SK-N-SH (cell line): Measurements from ENCODE around the gene NRP2. TPM values are rescaled to one million over a fixed set of nuclear protein-coding genes. Genes with fewer than 3 reads are reported as not detected.

Experiments
- CTCF ChIA-PET: fragments of 300-600, 350-600 bp; formaldehyde crosslinking; extraction: SDS; loops from one replicate; lab custom pipeline; 2021; lab: Yijun Ruan, JAX
- POLR2A ChIA-PET: fragments of 350-600 bp; sonication (Branson Sonifier 250); formaldehyde crosslinking; extraction: SDS; loops from one replicate; lab custom pipeline; 2020; ENCODE audit warnings: antibody characterized with exemption, inconsistent platforms; lab: Yijun Ruan, JAX
- DNase-seq: peaks from one replicate; pipeline ENCODE4 v3.0.0; 2012
- H2AFZ ChIP-seq: fragments of 200-600 bp; sonication (generic); 2 replicates; pipeline ENCODE4 v1.8.1; 2016; ENCODE audit warnings: antibody characterized with exemption, mild to moderate bottlenecking, low read depth
- H3F3A ChIP-seq: fragments of 200-600 bp; sonication (generic); replicated peaks from 2 replicates; pipeline ENCODE3; 2016; ENCODE audit warnings: antibody characterized with exemption, mild to moderate bottlenecking; ENCODE audit not compliant: insufficient read depth
- H3K27ac ChIP-seq, 2 experiments: fragments of 200-500 bp in 1 of 2; fragments of 200-600 bp in 1 of 2; sonication (Bioruptor generic) in 1 of 2; sonication (generic), shearing (Covaris generic) in 1 of 2; 2 replicates each; pipeline versions ENCODE4 v1.5.1 to v1.6.1; 2014 to 2016; ENCODE audit warnings: low read depth in 2 of 2, inconsistent platforms in 1 of 2, low read length in 1 of 2, mild to moderate bottlenecking in 1 of 2, mixed read lengths in 1 of 2
- H3K27me3 ChIP-seq: fragments of 200-600 bp; sonication (generic), shearing (Covaris generic); 2 replicates; pipeline ENCODE4 v1.6.1; 2016; ENCODE audit warnings: mixed run types; ENCODE audit not compliant: insufficient read depth
- H3K36me3 ChIP-seq, 2 experiments: fragments of 200-500 bp in 1 of 2; fragments of 200-600 bp in 1 of 2; sonication (Bioruptor generic) in 1 of 2; sonication (generic) in 1 of 2; replicated peaks in 1 of 2; 2 replicates each; pipeline versions ENCODE3 to v1.5.1; 2014 to 2016; ENCODE audit warnings: low read length in 1 of 2, mild to moderate bottlenecking in 1 of 2; ENCODE audit not compliant: insufficient read depth in 2 of 2, control insufficient read depth in 1 of 2
- H3K4me1 ChIP-seq, 2 experiments: fragments of 200-500 bp in 1 of 2; fragments of 200-600 bp in 1 of 2; sonication (Bioruptor generic) in 1 of 2; sonication (generic), shearing (Covaris generic) in 1 of 2; 2 replicates each; pipeline versions ENCODE4 v1.5.1 to v1.6.1; 2014 to 2016; ENCODE audit warnings: low read depth in 1 of 2, low read length in 1 of 2, mixed run types in 1 of 2; ENCODE audit not compliant: insufficient read depth in 2 of 2, control insufficient read depth in 1 of 2
- H3K4me2 ChIP-seq: fragments of 200-600 bp; sonication (generic), shearing (Covaris generic); 2 replicates; pipeline ENCODE4 v1.6.1; 2017; ENCODE audit warnings: mixed run types
- H3K4me3 ChIP-seq, 2 experiments: fragments of 200-500 bp in 1 of 2; fragments of 200-600 bp in 1 of 2; sonication (Bioruptor generic) in 1 of 2; sonication (generic), shearing (Covaris generic) in 1 of 2; 2 replicates each; pipeline versions ENCODE4 v1.5.1 to v1.8.1; 2014 to 2016; ENCODE audit warnings: low read depth in 2 of 2, inconsistent platforms in 1 of 2, low read length in 1 of 2, mild to moderate bottlenecking in 1 of 2, mixed read lengths in 1 of 2, moderate library complexity in 1 of 2
- H3K79me2 ChIP-seq: fragments of 200-600 bp; sonication (generic); 2 replicates; pipeline ENCODE4 v1.8.1; 2017; ENCODE audit warnings: mild to moderate bottlenecking; ENCODE audit not compliant: insufficient read depth
- H3K9ac ChIP-seq: fragments of 200-600 bp; sonication (generic); 2 replicates; pipeline ENCODE4 v1.6.1; 2017; ENCODE audit warnings: mixed run types
- H3K9me2 ChIP-seq: fragments of 200-600 bp; sonication (generic); 2 replicates; pipeline ENCODE4 v1.6.1; 2017; ENCODE audit warnings: mixed run types
- H3K9me3 ChIP-seq: fragments of 200-600 bp; sonication (generic); 2 replicates; pipeline ENCODE4 v1.6.1; 2017; ENCODE audit warnings: mixed run types, mild to moderate bottlenecking, moderate library complexity
- H4K20me1 ChIP-seq: fragments of 200-600 bp; sonication (generic); 2 replicates; pipeline ENCODE4 v1.6.1; 2017; ENCODE audit warnings: mild to moderate bottlenecking, mixed run types; ENCODE audit not compliant: insufficient read depth
- EP300 ChIP-seq, 2 experiments: IDR thresholded peaks; 2 replicates each; pipeline versions ENCODE4 v1.4.0 to v1.6.1; 2012; ENCODE audit warnings: borderline replicate concordance in 1 of 2, low read depth in 1 of 2, low read length in 1 of 2
- GABPA ChIP-seq: IDR thresholded peaks from 2 replicates; pipeline ENCODE4 v1.4.0; 2012; ENCODE audit warnings: low read depth, mild to moderate bottlenecking
- NFIC ChIP-seq: IDR thresholded peaks from 2 replicates; pipeline ENCODE4 v1.4.0; 2012; ENCODE audit warnings: borderline replicate concordance
- POLR2AphosphoS5 ChIP-seq: IDR thresholded peaks from 2 replicates; pipeline ENCODE4 v1.6.1; 2012; ENCODE audit warnings: low read depth, low read length
- RXRA ChIP-seq: IDR thresholded peaks from 2 replicates; pipeline ENCODE4 v1.4.0; 2012; ENCODE audit warnings: low read depth, mild to moderate bottlenecking, borderline replicate concordance
- SMC3 ChIP-seq: IDR thresholded peaks from 2 replicates; pipeline ENCODE4 v1.6.1; 2012; ENCODE audit warnings: low read depth, low read length, improper control_type of control experiment
- TCF12 ChIP-seq: IDR thresholded peaks from 2 replicates; pipeline ENCODE4 v1.4.0; 2012
- USF2 ChIP-seq: fragments of 150-350 bp; IDR thresholded peaks from 2 replicates; pipeline ENCODE4 v1.6.1; 2017; ENCODE audit warnings: antibody characterized with exemption, low read length, low read depth, borderline replicate concordance
- YY1 ChIP-seq: IDR thresholded peaks from 2 replicates; pipeline ENCODE4 v1.4.0; 2012; ENCODE audit warnings: low read depth, mild to moderate bottlenecking
- WGBS: methylation state at CpG from one replicate; pipeline ENCODE4 v1.1.6; 2017; ENCODE audit warnings: low lambda C conversion rate; 5-methylcytosine and 5-hydroxymethylcytosine counted together
- polyA plus RNA-seq, 3 experiments: library from polyadenylated mRNA; depleted of rRNA; stranded (reverse); fragments of >200 nt; gene quantifications; 2 replicates each; pipeline ENCODE4 v1.2.3, GENCODE V29; 2012

The NRP2 gene
- polyA plus RNA-seq, 1 of the 3 experiments (the other 2 are of a cell fraction), result 68.8 TPM

GRCh38 chr2:205696927-205697441 lies 14.7 kb downstream of the NRP2 start (continued):
- TF ChIP-seq USF2, result no peak
- TF ChIP-seq POLR2AphosphoS5, result no peak
- no peak for TF ChIP-seq SMC3
- TF ChIP-seq TCF12, result no peak; the same call in none of the 2 replicates

DNA sequence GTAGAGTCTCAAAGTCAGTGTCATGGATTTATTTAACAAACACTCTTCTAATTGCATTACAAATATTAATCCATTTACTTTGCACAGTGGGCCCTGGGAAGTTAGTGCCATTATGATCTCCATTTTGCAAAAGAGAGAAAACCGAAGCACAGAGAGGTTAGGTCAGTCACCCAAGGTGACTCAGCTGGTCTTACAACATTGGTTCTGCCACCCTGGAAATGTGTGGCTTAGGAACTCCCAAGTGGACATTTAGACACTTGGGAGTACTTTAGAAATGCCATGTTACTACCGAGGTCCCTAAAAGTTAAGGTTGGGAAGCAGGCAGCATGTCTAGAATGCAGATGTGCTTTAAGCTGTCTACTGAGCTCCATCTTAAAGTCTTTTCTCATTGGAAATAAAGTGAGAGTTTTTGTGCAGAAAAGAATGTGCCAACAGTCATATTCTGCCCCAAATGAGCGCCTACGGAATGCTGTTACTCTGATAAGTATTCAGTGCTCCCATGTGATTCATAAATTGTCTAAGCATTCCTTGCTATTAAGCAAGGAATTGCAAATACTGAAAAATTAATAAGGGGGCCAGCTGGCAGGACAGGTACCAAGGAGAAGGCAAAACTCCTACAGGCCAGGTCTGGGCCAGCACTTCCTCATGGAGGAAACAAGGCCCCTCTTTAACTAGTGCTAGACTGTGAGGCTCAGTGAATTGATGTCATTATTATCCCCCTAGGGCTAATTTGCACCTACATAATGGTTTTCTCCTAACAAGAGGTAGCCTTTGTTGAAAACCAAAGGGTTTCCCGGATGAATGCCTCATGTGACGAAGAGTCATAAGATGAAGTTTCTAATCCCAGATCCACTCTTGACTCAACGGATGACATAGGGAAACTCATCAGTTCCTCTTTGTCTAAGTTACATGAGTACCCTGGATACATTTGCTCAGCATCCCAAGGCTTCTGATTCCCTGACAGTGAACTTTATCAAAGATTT lies 16.3 kb downstream of the NRP2 start:
- peak overlapping the region; percentile 75 for H3K4me2 ChIP-seq
- H4K20me1 ChIP-seq, result no peaks in the 10 kb centered on the region
- H2AFZ ChIP-seq, result no peak overlapping the region; the same call in 1 of the 2 replicates
- H3K36me3 ChIP-seq, result peaks cover 5 to 11% of the 10 kb centered on the region in 2 experiments
- no peak for DNase-seq
- ChIA-PET CTCF (interaction anchor here (0.9 to 1.6 kb wide), 3 partner anchors 11 to 47 kb away, joined by 3 to 5 read pairs (median 3); no protein-coding TSS in a partner anchor), POLR2A (no interaction called here)
- no peaks in the 10 kb centered on the region for H3K9me3 ChIP-seq
- H3K4me3 ChIP-seq, result no peak overlapping the region
- peaks cover 65% of the 10 kb centered on the region for H3K79me2 ChIP-seq
- H3K27ac ChIP-seq, result peak overlapping the region; percentile 22 to 98
- peaks cover 63% of the 10 kb centered on the region for H3F3A ChIP-seq
- WGBS, result 76% methylated on average over 7 of the region's 7 CpGs
- H3K27me3 ChIP-seq, result no peaks in the 10 kb centered on the region
- peak overlapping the region; percentile 81; the same call in 1 of the 2 replicates for H3K9ac ChIP-seq
- no peaks in the 10 kb centered on the region for H3K9me2 ChIP-seq
- peaks cover 19 to 71% of the 10 kb centered on the region in 2 experiments for H3K4me1 ChIP-seq
- no peak for TF ChIP-seq YY1

DNA sequence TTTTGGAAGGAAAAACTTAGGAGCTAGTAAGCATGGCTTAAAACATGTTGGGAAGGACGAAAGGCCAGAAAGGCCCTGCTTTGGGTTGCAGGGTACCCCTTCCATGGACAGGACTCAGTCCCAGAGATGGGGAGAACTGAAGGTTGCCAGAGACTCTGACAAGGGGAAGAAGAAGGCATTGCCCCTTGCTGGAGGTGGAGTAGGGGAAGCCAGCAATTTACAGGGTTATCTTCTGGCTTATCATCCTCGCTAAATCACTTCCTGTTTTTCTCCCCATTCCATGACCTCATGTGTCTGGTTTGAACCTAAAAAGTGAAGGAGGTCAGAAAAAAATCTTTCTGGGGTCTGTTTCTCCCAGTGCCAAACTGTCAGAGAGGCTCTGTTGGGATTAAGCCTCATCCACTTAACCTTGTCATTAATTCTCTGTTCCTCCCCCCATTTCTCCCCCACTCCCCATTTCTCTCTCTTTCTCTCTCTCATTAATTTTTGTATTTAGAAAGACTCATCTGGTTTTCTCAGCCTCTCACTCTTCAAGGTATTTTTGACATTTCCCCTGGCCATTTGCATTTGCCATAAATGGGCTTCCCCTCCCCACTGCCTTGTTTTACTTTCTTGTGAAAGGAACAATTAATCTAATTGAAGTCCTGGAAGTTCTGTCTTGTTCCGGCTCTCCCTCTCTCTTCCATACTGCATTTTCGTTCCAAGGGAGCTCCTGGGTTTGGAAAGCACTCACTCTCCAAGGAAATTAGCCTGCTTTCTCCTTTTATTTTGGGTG lies 17.4 kb downstream of the NRP2 start:
- CTCF ChIA-PET, result interaction anchor here (0.9 to 1.6 kb wide), 2 partner anchors 20 to 46 kb away, joined by 3 to 5 read pairs; no protein-coding TSS in a partner anchor
- no peak for DNase-seq
- Histone ChIP-seq H3K79me2 (peaks cover 65% of the 10 kb centered on the region), H3K27ac (peak overlapping the region; percentile 73 to 98), H3K4me2 (peak overlapping the region; percentile 75), H3K9me2 (no peaks in the 10 kb centered on the region), H4K20me1 (no peaks in the 10 kb centered on the region), H3K4me1 (peaks cover 19 to 73% of the 10 kb centered on the region in 2 experiments), H3K27me3 (no peaks in the 10 kb centered on the region), H3K4me3 (no peak overlapping the region)
- 65% methylated on average over 4 of the region's 4 CpGs for WGBS
- 0 out of 4 replicates have a peak, but pooled peaks of 1 of the 2 experiments have one; percentile 8 for TF ChIP-seq EP300 (IDR thresholded peaks at IDR 0.05; ENCODE audit: borderline replicate concordance in 1 of 2, low read depth in 1 of 2, low read length in 1 of 2)
- no peak; the same call in 1 of the 2 replicates for TF ChIP-seq RXRA
- 0 out of 2 replicates have a peak, but pooled peaks have one; percentile 2 for TF ChIP-seq NFIC
- TF ChIP-seq GABPA, result no peak
- TF ChIP-seq, all 33 proteins: peak for 2
- peak overlapping the region; percentile 81 for H3K9ac ChIP-seq
- POLR2A ChIA-PET, result no interaction called here
- H3F3A ChIP-seq, result peaks cover 62% of the 10 kb centered on the region
- peaks cover 5 to 11% of the 10 kb centered on the region in 2 experiments for H3K36me3 ChIP-seq
- no peaks in the 10 kb centered on the region for H3K9me3 ChIP-seq
- no peak overlapping the region; the same call in 1 of the 2 replicates for H2AFZ ChIP-seq
